Measurements from ENCODE around the gene CALN1.

- TF ChIP-seq CTCF (IDR thresholded peaks at IDR 0.05) (no peak), POLR2A (IDR thresholded peaks at IDR 0.05) (no peak)
Observed at GRCh38 chr7:72445075-72445474, 32.9 kb upstream of the CALN1 start.
